Measurements from ENCODE around the gene LCN6. TPM values are rescaled to one million over a fixed set of nuclear protein-coding genes. Genes with fewer than 3 reads are reported as not detected.
A peak's percentile ranks its signal among the peaks of the same experiment; 100 is the strongest.

The LCN6 gene
- total and polyA plus RNA-seq, 2 of the 13 experiments (the other 11 are each of a cell fraction or from before 2014, with no cell fraction given), result not detected

DNA sequence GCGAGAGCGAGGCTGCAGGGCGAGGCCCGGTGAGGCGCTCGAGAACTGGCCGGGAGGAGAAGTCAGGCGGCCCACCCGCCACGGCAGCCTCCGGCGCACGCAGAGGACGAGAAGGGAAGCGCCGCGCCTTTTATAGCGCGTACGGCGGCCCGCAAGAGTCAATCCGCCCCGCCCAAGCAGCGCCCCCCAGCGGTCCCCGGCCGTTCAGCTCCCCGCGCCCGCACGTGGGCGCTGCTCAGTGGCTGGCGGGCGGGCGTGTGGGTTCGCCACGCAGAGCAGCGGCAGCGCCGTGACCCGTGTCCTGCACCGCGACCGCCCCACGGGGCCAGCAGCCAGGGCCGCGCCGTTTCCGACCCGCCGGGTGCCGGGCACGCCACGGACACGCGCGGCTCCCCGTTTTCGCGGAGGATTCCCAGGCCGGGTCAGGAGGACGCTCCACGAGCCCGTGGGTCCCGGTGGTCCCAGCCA, 20.2 kb downstream of the LCN6 start (continued):
- TF ChIP-seq RARG (CRISPR knock-in tag; IDR thresholded peaks at IDR 0.05; ENCODE audit: low read depth), result no peak; the same call in 1 of the 2 replicates
- TF ChIP-seq, protein P1, sequence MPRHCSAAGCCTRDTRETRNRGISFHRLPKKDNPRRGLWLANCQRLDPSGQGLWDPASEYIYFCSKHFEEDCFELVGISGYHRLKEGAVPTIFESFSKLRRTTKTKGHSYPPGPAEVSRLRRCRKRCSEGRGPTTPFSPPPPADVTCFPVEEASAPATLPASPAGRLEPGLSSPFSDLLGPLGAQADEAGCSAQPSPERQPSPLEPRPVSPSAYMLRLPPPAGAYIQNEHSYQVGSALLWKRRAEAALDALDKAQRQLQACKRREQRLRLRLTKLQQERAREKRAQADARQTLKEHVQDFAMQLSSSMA (CRISPR knock-in tag; IDR thresholded peaks at IDR 0.05), result peak; percentile 21; the same call in 1 of the 2 replicates
- peak; percentile 79; the same call in 1 of the 2 replicates for TF ChIP-seq BRCA1 (CRISPR knock-in tag; IDR thresholded peaks at IDR 0.05)
- TF ChIP-seq SRF (IDR thresholded peaks at IDR 0.05; ENCODE audit: low read depth, low read length), result 0 out of 2 replicates have a peak, but pooled peaks have one; percentile 58
- peak; percentile 92; the same call in 1 of the 2 replicates for TF ChIP-seq ERF (CRISPR knock-in tag; IDR thresholded peaks at IDR 0.05)
- TF ChIP-seq, protein P2, sequence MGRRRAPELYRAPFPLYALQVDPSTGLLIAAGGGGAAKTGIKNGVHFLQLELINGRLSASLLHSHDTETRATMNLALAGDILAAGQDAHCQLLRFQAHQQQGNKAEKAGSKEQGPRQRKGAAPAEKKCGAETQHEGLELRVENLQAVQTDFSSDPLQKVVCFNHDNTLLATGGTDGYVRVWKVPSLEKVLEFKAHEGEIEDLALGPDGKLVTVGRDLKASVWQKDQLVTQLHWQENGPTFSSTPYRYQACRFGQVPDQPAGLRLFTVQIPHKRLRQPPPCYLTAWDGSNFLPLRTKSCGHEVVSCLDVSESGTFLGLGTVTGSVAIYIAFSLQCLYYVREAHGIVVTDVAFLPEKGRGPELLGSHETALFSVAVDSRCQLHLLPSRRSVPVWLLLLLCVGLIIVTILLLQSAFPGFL (CRISPR knock-in tag; IDR thresholded peaks at IDR 0.05), result no peak
- TF ChIP-seq, protein P3, sequence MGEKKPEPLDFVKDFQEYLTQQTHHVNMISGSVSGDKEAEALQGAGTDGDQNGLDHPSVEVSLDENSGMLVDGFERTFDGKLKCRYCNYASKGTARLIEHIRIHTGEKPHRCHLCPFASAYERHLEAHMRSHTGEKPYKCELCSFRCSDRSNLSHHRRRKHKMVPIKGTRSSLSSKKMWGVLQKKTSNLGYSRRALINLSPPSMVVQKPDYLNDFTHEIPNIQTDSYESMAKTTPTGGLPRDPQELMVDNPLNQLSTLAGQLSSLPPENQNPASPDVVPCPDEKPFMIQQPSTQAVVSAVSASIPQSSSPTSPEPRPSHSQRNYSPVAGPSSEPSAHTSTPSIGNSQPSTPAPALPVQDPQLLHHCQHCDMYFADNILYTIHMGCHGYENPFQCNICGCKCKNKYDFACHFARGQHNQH (CRISPR knock-in tag; IDR thresholded peaks at IDR 0.05), result peak; percentile 83
- no peak for TF ChIP-seq ZNF644 (CRISPR knock-in tag; IDR thresholded peaks at IDR 0.05; ENCODE audit: low read depth)
- no peak; the same call in 1 of the 2 replicates for TF ChIP-seq ZNF629 (CRISPR knock-in tag; conservative IDR thresholded peaks at IDR 0.05)
- TF ChIP-seq, protein P4, sequence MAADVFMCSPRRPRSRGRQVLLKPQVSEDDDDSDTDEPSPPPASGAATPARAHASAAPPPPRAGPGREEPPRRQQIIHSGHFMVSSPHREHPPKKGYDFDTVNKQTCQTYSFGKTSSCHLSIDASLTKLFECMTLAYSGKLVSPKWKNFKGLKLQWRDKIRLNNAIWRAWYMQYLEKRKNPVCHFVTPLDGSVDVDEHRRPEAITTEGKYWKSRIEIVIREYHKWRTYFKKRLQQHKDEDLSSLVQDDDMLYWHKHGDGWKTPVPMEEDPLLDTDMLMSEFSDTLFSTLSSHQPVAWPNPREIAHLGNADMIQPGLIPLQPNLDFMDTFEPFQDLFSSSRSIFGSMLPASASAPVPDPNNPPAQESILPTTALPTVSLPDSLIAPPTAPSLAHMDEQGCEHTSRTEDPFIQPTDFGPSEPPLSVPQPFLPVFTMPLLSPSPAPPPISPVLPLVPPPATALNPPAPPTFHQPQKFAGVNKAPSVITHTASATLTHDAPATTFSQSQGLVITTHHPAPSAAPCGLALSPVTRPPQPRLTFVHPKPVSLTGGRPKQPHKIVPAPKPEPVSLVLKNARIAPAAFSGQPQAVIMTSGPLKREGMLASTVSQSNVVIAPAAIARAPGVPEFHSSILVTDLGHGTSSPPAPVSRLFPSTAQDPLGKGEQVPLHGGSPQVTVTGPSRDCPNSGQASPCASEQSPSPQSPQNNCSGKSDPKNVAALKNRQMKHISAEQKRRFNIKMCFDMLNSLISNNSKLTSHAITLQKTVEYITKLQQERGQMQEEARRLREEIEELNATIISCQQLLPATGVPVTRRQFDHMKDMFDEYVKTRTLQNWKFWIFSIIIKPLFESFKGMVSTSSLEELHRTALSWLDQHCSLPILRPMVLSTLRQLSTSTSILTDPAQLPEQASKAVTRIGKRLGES (CRISPR knock-in tag; IDR thresholded peaks at IDR 0.05; ENCODE audit: borderline replicate concordance), result no peak
- TF ChIP-seq HHEX (CRISPR knock-in tag; IDR thresholded peaks at IDR 0.05), result no peak
- peak; percentile 55; the same call in 1 of the 2 replicates for TF ChIP-seq HCFC1 (IDR thresholded peaks at IDR 0.05; ENCODE audit: low read depth, low read length)
- TF ChIP-seq HOXA7 (CRISPR knock-in tag; IDR thresholded peaks at IDR 0.05), result no peak
- TF ChIP-seq ZNF552 (CRISPR knock-in tag; IDR thresholded peaks at IDR 0.05; ENCODE audit: borderline replicate concordance), result peak; percentile 74; the same call in 1 of the 2 replicates
- TF ChIP-seq U2AF1 (optimal IDR thresholded peaks at IDR 0.05; ENCODE audit: low read depth, low read length), result no peak
- TF ChIP-seq SMYD3 (CRISPR knock-in tag; IDR thresholded peaks at IDR 0.05), result no peak
- no peak; the same call in none of the 2 replicates for TF ChIP-seq ZNF446 (CRISPR knock-in tag; IDR thresholded peaks at IDR 0.05)
- TF ChIP-seq ZNF878 (CRISPR knock-in tag; IDR thresholded peaks at IDR 0.05), result peak; percentile 90
- TF ChIP-seq, protein P5, sequence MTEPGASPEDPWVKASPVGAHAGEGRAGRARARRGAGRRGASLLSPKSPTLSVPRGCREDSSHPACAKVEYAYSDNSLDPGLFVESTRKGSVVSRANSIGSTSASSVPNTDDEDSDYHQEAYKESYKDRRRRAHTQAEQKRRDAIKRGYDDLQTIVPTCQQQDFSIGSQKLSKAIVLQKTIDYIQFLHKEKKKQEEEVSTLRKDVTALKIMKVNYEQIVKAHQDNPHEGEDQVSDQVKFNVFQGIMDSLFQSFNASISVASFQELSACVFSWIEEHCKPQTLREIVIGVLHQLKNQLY (CRISPR knock-in tag; IDR thresholded peaks at IDR 0.05), result no peak
- TF ChIP-seq, protein P6, sequence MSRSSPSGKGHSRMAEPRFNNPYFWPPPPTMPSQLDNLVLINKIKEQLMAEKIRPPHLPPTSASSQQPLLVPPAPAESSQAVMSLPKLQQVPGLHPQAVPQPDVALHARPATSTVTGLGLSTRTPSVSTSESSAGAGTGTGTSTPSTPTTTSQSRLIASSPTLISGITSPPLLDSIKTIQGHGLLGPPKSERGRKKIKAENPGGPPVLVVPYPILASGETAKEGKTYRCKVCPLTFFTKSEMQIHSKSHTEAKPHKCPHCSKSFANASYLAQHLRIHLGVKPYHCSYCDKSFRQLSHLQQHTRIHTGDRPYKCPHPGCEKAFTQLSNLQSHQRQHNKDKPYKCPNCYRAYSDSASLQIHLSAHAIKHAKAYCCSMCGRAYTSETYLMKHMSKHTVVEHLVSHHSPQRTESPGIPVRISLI (CRISPR knock-in tag; IDR thresholded peaks at IDR 0.05; ENCODE audit: borderline replicate concordance), result no peak; the same call in 1 of the 2 replicates
- peak; percentile 45; the same call in 1 of the 2 replicates for TF ChIP-seq HNF4G (IDR thresholded peaks at IDR 0.05; ENCODE audit: borderline replicate concordance, low read depth, low read length)
- TF ChIP-seq HNF4G (CRISPR knock-in tag; IDR thresholded peaks at IDR 0.05; ENCODE audit: borderline replicate concordance, low read depth), result no peak
- TF ChIP-seq EED (CRISPR knock-in tag; IDR thresholded peaks at IDR 0.05), result peak; percentile 73; the same call in 1 of the 2 replicates
